SJCRH30 (cell line): ENCODE measurements around the gene NLRP7. TPM values are rescaled to one million over a fixed set of nuclear protein-coding genes. Genes with fewer than 3 reads are reported as not detected.
A peak's percentile ranks its signal among the peaks of the same experiment; 100 is the strongest.
"Not testable (repeated sequence)": the region's sequence is repeated elsewhere in the genome, so short reads cannot be mapped to it uniquely, and the experiment has no call there.

Experiments
- DNase-seq, 2 experiments: peaks; one replicate each; pipeline ENCODE4 v3.0.0-alpha.2; 2015 to 2020
- H3K27ac ChIP-seq: fragments of 250-450 bp; sonication (Bioruptor Pico); 2 replicates; pipeline ENCODE4 v1.5.1; 2020; ENCODE audit warnings: mild to moderate bottlenecking, moderate library complexity
- H3K27me3 ChIP-seq: fragments of 250-450 bp; sonication (Bioruptor Pico); 2 replicates; pipeline ENCODE4 v1.5.1; 2020; ENCODE audit warnings: mild to moderate bottlenecking, moderate library complexity
- H3K36me3 ChIP-seq: fragments of 250-450 bp; sonication (Bioruptor Pico); 2 replicates; pipeline ENCODE4 v1.5.1; 2020; ENCODE audit warnings: mild to moderate bottlenecking, moderate library complexity
- H3K4me1 ChIP-seq: fragments of 250-450 bp; sonication (Bioruptor Pico); 2 replicates; pipeline ENCODE4 v1.5.1; 2020; ENCODE audit warnings: mild to moderate bottlenecking, moderate library complexity
- H3K4me3 ChIP-seq: fragments of 250-450 bp; sonication (Bioruptor Pico); 2 replicates; pipeline ENCODE4 v1.5.1; 2020; ENCODE audit warnings: mild to moderate bottlenecking, moderate library complexity
- H3K9me3 ChIP-seq: fragments of 250-450 bp; sonication (Bioruptor Pico); replicated peaks from 2 replicates; pipeline ENCODE4 v1.5.1; 2020; ENCODE audit warnings: mild to moderate bottlenecking, moderate library complexity
- total RNA-seq: library from RNA; depleted of rRNA; stranded (reverse); fragments of >200 nt; shearing (Covaris generic); gene quantifications from 2 replicates; pipeline ENCODE4 v1.2.3, GENCODE V29; 2014

The NLRP7 gene
- total RNA-seq, 1 experiment from 2014 or later: 0.02 TPM

DNA sequence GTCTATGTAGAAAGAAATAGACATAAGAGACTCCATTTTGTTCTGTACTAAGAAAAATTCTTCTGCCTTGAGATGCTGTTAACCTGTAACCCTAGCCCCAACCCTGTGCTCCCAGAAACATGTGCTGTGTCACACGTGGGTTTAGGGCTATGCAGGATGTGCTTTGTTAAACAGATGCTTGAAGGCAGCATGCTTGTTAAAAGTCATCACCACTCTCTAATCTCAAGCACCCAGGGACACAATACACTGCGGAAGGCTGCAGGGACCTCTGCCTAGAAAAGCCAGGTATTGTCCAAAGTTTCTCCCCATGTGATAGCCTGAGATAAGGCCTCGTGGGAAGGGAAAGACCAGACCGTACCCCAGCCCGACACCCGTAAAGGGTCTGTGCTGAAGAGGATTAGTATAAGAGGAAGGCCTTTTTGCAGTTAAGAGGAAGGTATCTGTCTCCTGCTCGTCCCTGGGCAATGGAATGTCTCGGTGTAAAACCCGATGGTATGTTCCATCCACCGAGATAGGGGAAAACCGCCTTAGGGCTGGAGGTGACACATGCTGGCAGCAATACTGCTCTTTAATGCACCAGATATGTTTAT is 3.5 kb downstream of the NLRP7 start:
- DNase-seq, H3K4me3 ChIP-seq, H3K27me3 ChIP-seq, H3K36me3 ChIP-seq, H3K9me3 ChIP-seq, H3K27ac ChIP-seq, H3K4me1 ChIP-seq: not testable (repeated sequence)

DNA sequence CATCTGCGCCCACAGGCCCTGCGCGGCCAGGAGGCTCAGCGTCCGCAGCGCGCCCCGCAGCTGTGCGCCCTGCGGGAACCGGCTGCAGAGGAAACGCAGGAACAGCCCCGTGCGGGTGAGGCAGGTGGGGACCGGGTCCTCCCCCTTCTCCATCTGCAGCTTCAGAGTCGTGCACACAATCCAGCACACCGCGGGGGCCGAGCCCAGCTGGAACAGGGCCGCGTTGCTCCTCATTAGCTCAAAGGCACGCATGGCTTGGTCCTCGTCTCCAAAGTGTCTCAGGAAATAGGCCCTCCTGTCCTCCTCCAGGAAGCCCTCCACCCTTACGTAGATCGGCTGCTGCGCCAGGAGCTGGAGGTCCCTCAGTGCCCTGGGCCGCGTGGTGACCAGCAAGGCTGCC is 7.8 kb downstream of the NLRP7 start:
- not testable (repeated sequence) for DNase-seq, H3K27ac ChIP-seq, H3K9me3 ChIP-seq, H3K36me3 ChIP-seq, H3K4me1 ChIP-seq, H3K27me3 ChIP-seq, H3K4me3 ChIP-seq

DNA sequence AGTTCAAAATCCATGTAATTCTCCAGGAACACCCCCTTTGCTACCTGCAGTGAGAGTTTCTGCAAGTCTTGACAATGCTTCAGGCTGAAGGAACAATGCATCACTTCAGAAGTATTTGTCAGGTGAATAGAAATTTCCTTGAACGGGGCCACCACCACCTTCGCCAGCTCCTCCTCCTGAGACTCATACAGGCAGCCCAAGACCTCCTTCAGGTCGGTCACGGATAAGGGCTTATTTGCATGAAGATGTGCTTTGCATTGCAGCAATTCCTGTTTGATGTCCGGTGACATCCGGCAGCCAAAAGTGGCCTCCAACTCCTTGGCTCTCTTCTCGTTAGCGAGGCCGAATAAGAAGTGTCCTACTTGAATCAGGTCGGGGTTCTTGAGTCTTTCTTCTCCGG is 8.4 kb downstream of the NLRP7 start:
- Histone ChIP-seq H3K4me1 (no peaks in the 10 kb centered on the region), H3K27ac (no peak overlapping the region), H3K4me3 (no peak overlapping the region), H3K36me3 (no peaks in the 10 kb centered on the region), H3K27me3 (no peaks in the 10 kb centered on the region; the same call in 1 of the 2 replicates), H3K9me3 (no peaks in the 10 kb centered on the region)
- DNase-seq: no peak

- Histone ChIP-seq H3K4me3 (no peak overlapping the region), H3K9me3 (no peaks in the 10 kb centered on the region), H3K4me1 (no peaks in the 10 kb centered on the region), H3K36me3 (no peaks in the 10 kb centered on the region), H3K27ac (no peak overlapping the region), H3K27me3 (no peaks in the 10 kb centered on the region; the same call in 1 of the 2 replicates)
- no peak for DNase-seq
These were observed 9.4 kb downstream of the NLRP7 start for GRCh38 chr19:54937926-54938325.

DNA sequence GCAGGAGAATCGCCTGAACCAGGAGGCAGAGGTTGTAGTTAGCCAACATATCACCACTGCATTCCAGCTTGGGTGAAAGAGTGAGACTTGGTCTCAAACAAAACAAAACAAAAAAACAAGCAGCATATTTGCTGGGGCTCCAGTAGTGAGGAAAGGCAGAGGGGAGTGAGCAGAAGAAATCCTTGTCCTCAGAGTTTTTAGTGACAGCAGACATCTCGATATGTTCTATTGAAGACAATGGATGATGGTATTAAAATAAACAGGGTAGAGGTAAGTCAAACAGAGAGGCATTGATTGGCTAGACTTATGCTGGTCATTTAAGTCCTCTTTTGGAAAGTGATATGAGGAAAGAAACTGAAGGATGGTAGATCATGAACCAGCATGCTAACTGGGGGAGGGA is 19.0 kb downstream of the NLRP7 start:
- Histone ChIP-seq H3K27me3 (no peaks in the 10 kb centered on the region), H3K9me3 (no peaks in the 10 kb centered on the region; the same call in 1 of the 2 replicates), H3K4me3 (no peak overlapping the region), H3K36me3 (no peaks in the 10 kb centered on the region), H3K27ac (no peak overlapping the region), H3K4me1 (no peaks in the 10 kb centered on the region)
- DNase-seq: peak in 1 of 2 experiments; percentile 9

- no peak overlapping the region for H3K4me3 ChIP-seq
- H3K9me3 ChIP-seq: no peaks in the 10 kb centered on the region; the same call in 1 of the 2 replicates
- no peaks in the 10 kb centered on the region for H3K4me1 ChIP-seq
- no peaks in the 10 kb centered on the region for H3K27me3 ChIP-seq
- no peak overlapping the region for H3K27ac ChIP-seq
- DNase-seq: no peak
- H3K36me3 ChIP-seq: no peaks in the 10 kb centered on the region
These were observed 24.1 kb downstream of the NLRP7 start for GRCh38 chr19:54923276-54923675.

DNA sequence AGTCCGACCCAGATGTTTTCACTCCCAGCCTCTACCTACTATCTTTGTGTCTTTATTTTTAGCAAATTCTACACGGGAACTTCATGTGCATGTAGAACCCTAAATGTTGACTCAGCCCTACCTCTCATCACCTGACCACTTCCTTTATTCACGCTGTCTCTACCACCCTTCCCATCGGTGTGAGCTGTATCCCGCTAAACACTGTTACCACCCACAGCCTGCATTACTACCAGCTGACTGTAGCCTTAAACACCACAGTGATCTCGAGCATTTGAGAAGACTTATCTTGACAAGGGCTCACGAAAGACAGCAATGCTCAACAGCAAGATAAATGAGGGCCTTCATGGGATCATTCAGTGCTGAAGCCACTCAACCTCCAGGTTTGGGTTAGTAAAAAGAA is 26.2 kb downstream of the NLRP7 start:
- Histone ChIP-seq H3K36me3 (no peaks in the 10 kb centered on the region), H3K4me1 (no peaks in the 10 kb centered on the region), H3K9me3 (no peaks in the 10 kb centered on the region), H3K4me3 (no peak overlapping the region), H3K27me3 (no peaks in the 10 kb centered on the region), H3K27ac (no peak overlapping the region)
- no peak for DNase-seq

DNA sequence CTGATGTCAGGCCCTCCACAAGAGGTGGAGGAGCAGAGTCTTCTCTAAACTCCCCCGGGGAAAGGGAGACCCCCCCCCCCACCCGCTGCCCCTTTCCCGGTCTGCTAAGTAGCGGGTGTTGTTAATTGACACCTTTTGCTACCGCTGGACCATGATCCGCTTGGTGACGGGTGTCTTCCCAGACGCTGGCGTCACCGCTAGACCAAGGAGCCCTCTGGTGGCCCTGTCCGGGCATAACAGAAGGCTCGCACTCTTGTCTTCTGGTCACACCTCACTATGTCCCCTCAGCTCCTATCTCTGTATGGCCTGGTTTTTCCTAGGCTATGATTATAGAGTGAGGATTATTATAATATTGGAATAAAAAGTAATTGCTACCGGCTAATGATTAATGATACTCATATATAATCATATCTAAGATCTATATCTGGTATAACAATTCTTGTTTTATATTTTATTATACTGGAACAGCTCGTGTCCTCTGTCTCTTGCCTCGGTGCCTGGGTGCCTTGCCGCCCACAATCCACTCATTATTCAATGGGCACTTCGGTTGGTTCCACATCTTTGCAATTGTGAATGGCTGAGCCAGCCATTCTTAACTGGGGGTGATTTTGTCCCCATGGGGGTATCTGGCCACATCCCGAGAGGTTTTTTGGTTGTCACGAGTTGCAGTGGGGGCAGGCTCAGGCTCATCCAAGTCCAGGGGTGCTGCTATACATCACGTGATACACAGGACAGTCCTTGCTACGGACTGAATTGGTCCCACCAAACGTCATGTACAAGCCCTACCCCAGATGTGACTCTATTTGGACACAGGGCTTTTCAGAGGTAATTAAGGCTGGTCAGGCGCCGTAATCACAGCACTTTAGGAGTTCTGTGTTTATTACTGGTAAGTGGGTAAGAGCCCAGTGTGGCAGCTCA is 27.4 kb downstream of the NLRP7 start:
- H3K4me3 ChIP-seq, H3K4me1 ChIP-seq, H3K9me3 ChIP-seq, H3K27ac ChIP-seq, H3K36me3 ChIP-seq, H3K27me3 ChIP-seq: not testable (repeated sequence)
- DNase-seq: peak in 1 of 2 experiments; percentile 11

GRCh38 chr19:54918499-54918898 is 28.8 kb downstream of the NLRP7 start:
- Histone ChIP-seq H3K9me3 (no peaks in the 10 kb centered on the region), H3K4me3 (no peak overlapping the region), H3K4me1 (no peaks in the 10 kb centered on the region), H3K27ac (no peak overlapping the region), H3K36me3 (no peaks in the 10 kb centered on the region), H3K27me3 (no peaks in the 10 kb centered on the region)
- no peak for DNase-seq

- no peaks in the 10 kb centered on the region for H3K36me3 ChIP-seq
- H3K9me3 ChIP-seq: no peaks in the 10 kb centered on the region
- no peak overlapping the region for H3K27ac ChIP-seq
- no peak for DNase-seq
- H3K4me1 ChIP-seq: no peaks in the 10 kb centered on the region
- no peak overlapping the region for H3K4me3 ChIP-seq
- H3K27me3 ChIP-seq: no peaks in the 10 kb centered on the region
These were observed 30.5 kb downstream of the NLRP7 start for GRCh38 chr19:54916822-54917221.

- not testable (repeated sequence) for H3K9me3 ChIP-seq, H3K27me3 ChIP-seq, H3K27ac ChIP-seq, DNase-seq, H3K4me3 ChIP-seq, H3K4me1 ChIP-seq, H3K36me3 ChIP-seq
These were observed 39.4 kb downstream of the NLRP7 start for GRCh38 chr19:54907899-54908298.

DNA sequence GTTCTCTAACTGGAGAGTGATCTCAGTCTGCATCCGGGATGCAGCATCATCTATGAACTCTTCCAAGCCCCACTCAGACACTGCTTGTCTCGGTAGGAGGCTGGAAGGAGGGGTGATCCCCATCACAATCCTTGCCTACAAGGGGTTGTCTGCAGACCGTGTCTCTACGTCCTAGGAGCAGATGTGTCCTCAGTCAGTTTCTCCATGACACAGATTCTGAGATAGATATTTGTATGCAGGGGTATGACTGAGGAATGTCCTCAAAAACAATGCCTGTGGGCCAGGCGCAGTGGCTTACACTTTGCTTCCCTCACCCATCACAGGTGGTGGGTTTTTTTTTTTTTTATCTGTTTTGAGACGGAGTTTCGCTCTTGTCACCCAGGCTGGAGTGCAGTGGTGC is 40.5 kb downstream of the NLRP7 start:
- Histone ChIP-seq H3K36me3 (no peaks in the 10 kb centered on the region), H3K27ac (no peak overlapping the region), H3K4me1 (no peaks in the 10 kb centered on the region), H3K9me3 (no peaks in the 10 kb centered on the region), H3K4me3 (no peak overlapping the region), H3K27me3 (no peaks in the 10 kb centered on the region)
- DNase-seq: no peak

DNA sequence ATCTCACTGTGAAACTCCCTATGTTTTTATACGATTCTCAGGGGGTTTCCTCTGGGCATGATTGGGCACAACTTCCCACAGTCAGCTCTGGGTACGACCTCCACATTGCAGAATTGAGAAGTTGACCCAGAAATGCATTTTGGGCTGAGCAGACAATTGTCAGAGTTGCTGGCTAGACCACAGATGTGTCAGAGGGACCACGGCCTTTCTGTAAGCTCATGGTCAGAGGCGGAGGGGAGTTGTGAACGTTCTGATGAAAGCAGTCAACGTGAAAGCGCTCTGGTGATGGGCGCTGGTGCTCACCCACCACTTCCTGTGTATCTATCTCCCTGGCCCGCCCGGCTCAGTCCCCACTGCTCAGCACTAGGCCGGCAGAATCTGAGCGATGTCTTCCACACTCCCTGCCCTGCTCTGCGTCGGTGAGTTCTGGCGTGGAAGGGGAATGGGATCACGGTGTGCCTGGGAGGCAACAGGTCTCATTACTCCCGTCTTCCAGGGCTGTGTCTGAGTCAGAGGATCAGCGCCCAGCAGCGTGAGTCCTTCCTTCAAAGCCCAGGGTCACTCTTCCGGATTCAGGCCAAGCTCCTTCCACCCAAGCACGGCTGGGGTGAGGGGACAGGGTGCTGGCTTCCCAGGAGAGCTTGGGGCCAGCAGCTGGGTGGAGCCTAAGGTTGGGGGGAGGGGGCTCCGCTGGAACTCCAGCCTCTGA is 41.4 kb downstream of the NLRP7 start, which contains the start of gene NCR1:
Gene NCR1, plus strand, starts transcription at position 346 of the 709 bp plus-strand sequence. Its CDS starts 40 bp downstream, at position 386.
- Histone ChIP-seq H3K36me3 (no peaks in the 10 kb centered on the region), H3K27me3 (no peaks in the 10 kb centered on the region), H3K9me3 (no peaks in the 10 kb centered on the region), H3K27ac (no peak within 1 kb of the TSS), H3K4me1 (no peaks in the 10 kb centered on the region), H3K4me3 (no peak within 1 kb of the TSS)
- DNase-seq: peak in 1 of 2 experiments; percentile 14

- H3K4me3 ChIP-seq: no peak overlapping the region
- no peak overlapping the region for H3K27ac ChIP-seq
- H3K9me3 ChIP-seq: no peaks in the 10 kb centered on the region
- DNase-seq: no peak
- no peaks in the 10 kb centered on the region for H3K4me1 ChIP-seq
- 0 out of 2 replicates have a peak, but pooled peaks cover 3% of the 10 kb centered on the region for H3K27me3 ChIP-seq
- H3K36me3 ChIP-seq: no peaks in the 10 kb centered on the region
These were observed 41.9 kb downstream of the NLRP7 start for GRCh38 chr19:54905421-54905802.

GRCh38 chr19:54904261-54904660 is 43.1 kb downstream of the NLRP7 start:
- not testable (repeated sequence) for H3K36me3 ChIP-seq, H3K27me3 ChIP-seq, H3K4me3 ChIP-seq, DNase-seq, H3K9me3 ChIP-seq, H3K4me1 ChIP-seq, H3K27ac ChIP-seq
